ENCODE data around the gene MMP23B.

GRCh38 chr1:1620433-1621139 is 11.4 kb upstream of the MMP23B start:
- TF ChIP-seq, protein P1, sequence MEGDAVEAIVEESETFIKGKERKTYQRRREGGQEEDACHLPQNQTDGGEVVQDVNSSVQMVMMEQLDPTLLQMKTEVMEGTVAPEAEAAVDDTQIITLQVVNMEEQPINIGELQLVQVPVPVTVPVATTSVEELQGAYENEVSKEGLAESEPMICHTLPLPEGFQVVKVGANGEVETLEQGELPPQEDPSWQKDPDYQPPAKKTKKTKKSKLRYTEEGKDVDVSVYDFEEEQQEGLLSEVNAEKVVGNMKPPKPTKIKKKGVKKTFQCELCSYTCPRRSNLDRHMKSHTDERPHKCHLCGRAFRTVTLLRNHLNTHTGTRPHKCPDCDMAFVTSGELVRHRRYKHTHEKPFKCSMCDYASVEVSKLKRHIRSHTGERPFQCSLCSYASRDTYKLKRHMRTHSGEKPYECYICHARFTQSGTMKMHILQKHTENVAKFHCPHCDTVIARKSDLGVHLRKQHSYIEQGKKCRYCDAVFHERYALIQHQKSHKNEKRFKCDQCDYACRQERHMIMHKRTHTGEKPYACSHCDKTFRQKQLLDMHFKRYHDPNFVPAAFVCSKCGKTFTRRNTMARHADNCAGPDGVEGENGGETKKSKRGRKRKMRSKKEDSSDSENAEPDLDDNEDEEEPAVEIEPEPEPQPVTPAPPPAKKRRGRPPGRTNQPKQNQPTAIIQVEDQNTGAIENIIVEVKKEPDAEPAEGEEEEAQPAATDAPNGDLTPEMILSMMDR (IDR thresholded peaks at IDR 0.05): no peak
- TF ChIP-seq EZH2phosphoT487 (IDR thresholded peaks at IDR 0.05) (no peak), EZH2 (IDR thresholded peaks at IDR 0.05) (no peak)
